K562 (cell line): ENCODE results near the gene PLXNB3.

Experiments used
- ARNT ChIP-seq, 2 experiments: fragments of 450-650 bp; IDR thresholded peaks; 2 replicates each; pipeline ENCODE4 v1.6.1; 2016; ENCODE audit warnings: mild to moderate bottlenecking in 1 of 2
- BRCA1 ChIP-seq, 2 experiments: fragments of 450-650 bp in 1 of 2; sonication (generic) in 1 of 2; formaldehyde crosslinking in 1 of 2; IDR thresholded peaks; 2 replicates each; pipeline versions ENCODE4 v1.5.0 to v1.6.1; 2017 to 2020; ENCODE audit warnings: mild to moderate bottlenecking in 1 of 2, missing genetic modification reagents in 1 of 2
- TF ChIP-seq, protein P1 (sequence below): sonication (generic); formaldehyde crosslinking; IDR thresholded peaks from 2 replicates; pipeline ENCODE4 v1.8.0; 2022; ENCODE audit warnings: missing genetic modification reagents, mild to moderate bottlenecking, moderate library complexity, borderline replicate concordance
- TF ChIP-seq, protein P2 (sequence below), 2 experiments: fragments of 450-650 bp; IDR thresholded peaks; 2 replicates each; pipeline ENCODE4 v1.6.1; 2018; ENCODE audit warnings: mild to moderate bottlenecking in 2 of 2, low read depth in 1 of 2; ENCODE audit not compliant: partially characterized antibody in 2 of 2
- TF ChIP-seq, protein P3 (sequence below): sonication (generic); formaldehyde crosslinking; IDR thresholded peaks from 2 replicates; pipeline ENCODE4 v1.8.1; 2022; ENCODE audit warnings: missing genetic modification reagents
- TF ChIP-seq, protein P4 (sequence below): fragments of 250-450 bp; sonication (Bioruptor Pico); IDR thresholded peaks from 2 replicates; pipeline ENCODE4 v1.5.0; 2020; ENCODE audit warnings: mild to moderate bottlenecking, borderline replicate concordance

DNA sequence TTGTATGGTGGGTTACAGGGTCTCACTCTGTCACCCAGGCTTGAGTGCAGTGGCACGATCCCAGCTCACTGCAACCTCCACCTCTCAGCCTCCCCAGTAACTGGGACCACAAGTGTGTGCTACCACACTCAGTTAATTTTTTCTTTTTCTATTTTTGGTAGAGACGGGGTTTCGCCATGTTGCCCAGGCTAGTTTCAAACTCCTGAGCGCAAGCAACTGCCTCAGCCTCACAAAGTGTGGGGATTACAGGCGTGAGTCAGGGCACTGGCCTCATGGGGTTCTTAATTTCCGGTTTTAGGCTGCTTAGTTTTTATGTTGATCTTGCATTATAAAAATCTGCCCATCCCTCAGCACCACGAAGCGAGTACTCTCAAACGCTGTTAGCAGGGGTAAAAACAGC is 46.6 kb upstream of the PLXNB3 start:
- TF ChIP-seq, protein P1, sequence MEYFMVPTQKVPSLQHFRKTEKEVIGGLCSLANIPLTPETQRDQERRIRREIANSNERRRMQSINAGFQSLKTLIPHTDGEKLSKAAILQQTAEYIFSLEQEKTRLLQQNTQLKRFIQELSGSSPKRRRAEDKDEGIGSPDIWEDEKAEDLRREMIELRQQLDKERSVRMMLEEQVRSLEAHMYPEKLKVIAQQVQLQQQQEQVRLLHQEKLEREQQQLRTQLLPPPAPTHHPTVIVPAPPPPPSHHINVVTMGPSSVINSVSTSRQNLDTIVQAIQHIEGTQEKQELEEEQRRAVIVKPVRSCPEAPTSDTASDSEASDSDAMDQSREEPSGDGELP, result no peak
- TF ChIP-seq BRCA1 (IDR thresholded peaks at IDR 0.05), result no peak
- no peak for TF ChIP-seq BRCA1 (CRISPR knock-in tag; IDR thresholded peaks at IDR 0.05)
- TF ChIP-seq ARNT (IDR thresholded peaks at IDR 0.05), result no peak
- TF ChIP-seq, protein P2, sequence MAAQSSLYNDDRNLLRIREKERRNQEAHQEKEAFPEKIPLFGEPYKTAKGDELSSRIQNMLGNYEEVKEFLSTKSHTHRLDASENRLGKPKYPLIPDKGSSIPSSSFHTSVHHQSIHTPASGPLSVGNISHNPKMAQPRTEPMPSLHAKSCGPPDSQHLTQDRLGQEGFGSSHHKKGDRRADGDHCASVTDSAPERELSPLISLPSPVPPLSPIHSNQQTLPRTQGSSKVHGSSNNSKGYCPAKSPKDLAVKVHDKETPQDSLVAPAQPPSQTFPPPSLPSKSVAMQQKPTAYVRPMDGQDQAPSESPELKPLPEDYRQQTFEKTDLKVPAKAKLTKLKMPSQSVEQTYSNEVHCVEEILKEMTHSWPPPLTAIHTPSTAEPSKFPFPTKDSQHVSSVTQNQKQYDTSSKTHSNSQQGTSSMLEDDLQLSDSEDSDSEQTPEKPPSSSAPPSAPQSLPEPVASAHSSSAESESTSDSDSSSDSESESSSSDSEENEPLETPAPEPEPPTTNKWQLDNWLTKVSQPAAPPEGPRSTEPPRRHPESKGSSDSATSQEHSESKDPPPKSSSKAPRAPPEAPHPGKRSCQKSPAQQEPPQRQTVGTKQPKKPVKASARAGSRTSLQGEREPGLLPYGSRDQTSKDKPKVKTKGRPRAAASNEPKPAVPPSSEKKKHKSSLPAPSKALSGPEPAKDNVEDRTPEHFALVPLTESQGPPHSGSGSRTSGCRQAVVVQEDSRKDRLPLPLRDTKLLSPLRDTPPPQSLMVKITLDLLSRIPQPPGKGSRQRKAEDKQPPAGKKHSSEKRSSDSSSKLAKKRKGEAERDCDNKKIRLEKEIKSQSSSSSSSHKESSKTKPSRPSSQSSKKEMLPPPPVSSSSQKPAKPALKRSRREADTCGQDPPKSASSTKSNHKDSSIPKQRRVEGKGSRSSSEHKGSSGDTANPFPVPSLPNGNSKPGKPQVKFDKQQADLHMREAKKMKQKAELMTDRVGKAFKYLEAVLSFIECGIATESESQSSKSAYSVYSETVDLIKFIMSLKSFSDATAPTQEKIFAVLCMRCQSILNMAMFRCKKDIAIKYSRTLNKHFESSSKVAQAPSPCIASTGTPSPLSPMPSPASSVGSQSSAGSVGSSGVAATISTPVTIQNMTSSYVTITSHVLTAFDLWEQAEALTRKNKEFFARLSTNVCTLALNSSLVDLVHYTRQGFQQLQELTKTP (IDR thresholded peaks at IDR 0.05; ENCODE audit: low read depth in 1 of 2, partially characterized antibody in 2 of 2), result no peak
- TF ChIP-seq, protein P3, sequence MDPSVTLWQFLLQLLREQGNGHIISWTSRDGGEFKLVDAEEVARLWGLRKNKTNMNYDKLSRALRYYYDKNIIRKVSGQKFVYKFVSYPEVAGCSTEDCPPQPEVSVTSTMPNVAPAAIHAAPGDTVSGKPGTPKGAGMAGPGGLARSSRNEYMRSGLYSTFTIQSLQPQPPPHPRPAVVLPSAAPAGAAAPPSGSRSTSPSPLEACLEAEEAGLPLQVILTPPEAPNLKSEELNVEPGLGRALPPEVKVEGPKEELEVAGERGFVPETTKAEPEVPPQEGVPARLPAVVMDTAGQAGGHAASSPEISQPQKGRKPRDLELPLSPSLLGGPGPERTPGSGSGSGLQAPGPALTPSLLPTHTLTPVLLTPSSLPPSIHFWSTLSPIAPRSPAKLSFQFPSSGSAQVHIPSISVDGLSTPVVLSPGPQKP (CRISPR knock-in tag), result no peak
- TF ChIP-seq, protein P4, sequence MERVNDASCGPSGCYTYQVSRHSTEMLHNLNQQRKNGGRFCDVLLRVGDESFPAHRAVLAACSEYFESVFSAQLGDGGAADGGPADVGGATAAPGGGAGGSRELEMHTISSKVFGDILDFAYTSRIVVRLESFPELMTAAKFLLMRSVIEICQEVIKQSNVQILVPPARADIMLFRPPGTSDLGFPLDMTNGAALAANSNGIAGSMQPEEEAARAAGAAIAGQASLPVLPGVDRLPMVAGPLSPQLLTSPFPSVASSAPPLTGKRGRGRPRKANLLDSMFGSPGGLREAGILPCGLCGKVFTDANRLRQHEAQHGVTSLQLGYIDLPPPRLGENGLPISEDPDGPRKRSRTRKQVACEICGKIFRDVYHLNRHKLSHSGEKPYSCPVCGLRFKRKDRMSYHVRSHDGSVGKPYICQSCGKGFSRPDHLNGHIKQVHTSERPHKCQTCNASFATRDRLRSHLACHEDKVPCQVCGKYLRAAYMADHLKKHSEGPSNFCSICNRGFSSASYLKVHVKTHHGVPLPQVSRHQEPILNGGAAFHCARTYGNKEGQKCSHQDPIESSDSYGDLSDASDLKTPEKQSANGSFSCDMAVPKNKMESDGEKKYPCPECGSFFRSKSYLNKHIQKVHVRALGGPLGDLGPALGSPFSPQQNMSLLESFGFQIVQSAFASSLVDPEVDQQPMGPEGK (CRISPR knock-in tag), result no peak
